OCI-M1 (cell line): ENCODE measurements around the gene SLC44A2.

Source experiments
- DNase-seq: peaks from one replicate; lab custom pipeline; 2025; lab: John Stamatoyannopoulos, UW

Gene SLC44A2

GRCh38 chr19:10615429-10616023 lies 9.8 kb upstream of the SLC44A2 start:
- DNase-seq = no peak

- no peak for DNase-seq
Observed at GRCh38 chr19:10617409-10618121, 7.8 kb upstream of the SLC44A2 start.

DNA sequence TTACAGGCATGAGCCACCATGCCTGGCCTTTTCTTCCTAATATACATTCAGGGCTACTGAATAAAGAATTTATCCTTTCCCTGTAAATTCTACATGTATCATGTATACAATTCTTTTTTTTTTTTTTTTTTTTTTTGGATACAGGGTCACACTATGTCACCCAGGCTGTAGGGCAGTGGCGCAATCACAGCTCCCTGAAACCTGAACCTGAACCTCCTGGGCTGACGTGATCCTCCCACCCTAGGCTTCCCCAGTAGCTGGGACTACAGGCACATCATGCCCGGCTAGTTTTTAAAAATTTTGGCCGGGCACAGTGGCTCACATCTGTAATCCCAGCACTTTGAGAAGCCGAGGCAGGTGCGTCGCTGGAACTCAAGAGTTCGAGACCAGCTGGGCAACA lies 6.5 kb upstream of the SLC44A2 start:
- DNase-seq = no peak

- no peak for DNase-seq
Observed at GRCh38 chr19:10620786-10621185, 4.6 kb upstream of the SLC44A2 start.

GRCh38 chr19:10621966-10622365 lies 3.4 kb upstream of the SLC44A2 start:
- no peak for DNase-seq

DNA sequence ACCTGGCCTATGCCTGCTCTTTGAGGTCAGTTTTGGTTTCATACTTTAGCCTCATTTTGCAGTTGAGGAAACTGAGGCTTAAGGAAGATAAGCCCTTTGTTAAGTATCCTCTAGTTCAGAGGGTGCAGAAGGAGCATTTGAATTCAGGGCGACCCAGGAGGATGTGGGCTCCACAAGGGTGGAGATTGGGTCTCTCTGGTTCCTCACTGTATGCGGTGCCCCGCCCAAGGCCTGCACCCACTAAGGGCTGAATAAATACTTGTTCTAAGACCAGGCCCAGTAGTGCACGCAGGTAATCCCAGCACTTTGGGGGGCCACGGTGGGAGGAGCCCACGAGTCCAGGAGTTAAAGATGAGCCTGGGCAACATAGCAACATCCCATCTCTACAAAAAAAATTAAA lies 768 bp upstream of the SLC44A2 start:
- no peak for DNase-seq

GRCh38 chr19:10625762-10626138 lies 397 bp downstream of the SLC44A2 start:
- DNase-seq = no peak

- DNase-seq = no peak
Observed at GRCh38 chr19:10631874-10632273, 6.5 kb downstream of the SLC44A2 start.

- no peak for DNase-seq
Observed at GRCh38 chr19:10634430-10634829, 9.1 kb downstream of the SLC44A2 start.

- DNase-seq = no peak
Observed at GRCh38 chr19:10634963-10635362, 9.6 kb downstream of the SLC44A2 start.

- DNase-seq = no peak
Observed at GRCh38 chr19:10636304-10636972, 11.1 kb downstream of the SLC44A2 start.

- no peak for DNase-seq
Observed at GRCh38 chr19:10637894-10638293, 12.5 kb downstream of the SLC44A2 start.

GRCh38 chr19:10639836-10640235 lies 14.5 kb downstream of the SLC44A2 start:
- DNase-seq = peak; percentile 70

GRCh38 chr19:10640361-10640760 lies 15.0 kb downstream of the SLC44A2 start:
- no peak for DNase-seq

GRCh38 chr19:10641248-10641647 lies 15.9 kb downstream of the SLC44A2 start:
- no peak for DNase-seq

DNA sequence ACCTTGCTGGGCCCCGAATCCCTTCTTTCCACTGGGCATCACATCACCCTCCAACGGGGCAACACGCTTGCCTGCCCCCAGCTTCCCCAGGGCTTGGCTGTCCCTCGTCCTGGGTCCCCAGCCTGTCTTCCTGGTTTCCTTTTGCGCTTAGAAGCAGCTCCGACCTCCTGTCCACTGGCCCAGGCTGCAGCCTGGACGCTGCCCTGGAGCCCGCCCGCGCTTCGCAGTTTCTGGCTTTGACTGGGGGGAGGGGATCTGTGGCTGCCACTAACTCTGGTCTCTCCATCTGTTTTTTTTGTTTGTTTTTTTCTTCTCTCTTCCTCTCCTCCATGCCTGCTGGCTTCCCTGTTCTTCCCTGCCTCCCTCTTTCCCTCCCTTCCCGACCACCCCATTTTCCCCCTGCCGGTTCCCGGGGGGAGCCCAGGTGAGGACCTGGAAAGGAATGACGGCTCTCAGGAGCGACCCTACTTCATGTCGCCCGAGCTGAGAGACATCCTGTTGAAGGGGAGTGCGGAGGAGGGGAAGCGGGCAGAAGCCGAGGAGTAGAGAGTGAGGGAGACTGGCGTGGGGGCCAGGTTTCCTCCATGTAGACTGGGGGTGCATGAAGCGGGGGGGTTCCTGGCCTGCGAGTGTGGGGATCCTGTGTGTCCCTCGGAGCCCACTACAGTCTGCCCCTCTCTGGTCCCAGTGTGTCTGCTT lies 17.3 kb downstream of the SLC44A2 start:
- DNase-seq = no peak

DNA sequence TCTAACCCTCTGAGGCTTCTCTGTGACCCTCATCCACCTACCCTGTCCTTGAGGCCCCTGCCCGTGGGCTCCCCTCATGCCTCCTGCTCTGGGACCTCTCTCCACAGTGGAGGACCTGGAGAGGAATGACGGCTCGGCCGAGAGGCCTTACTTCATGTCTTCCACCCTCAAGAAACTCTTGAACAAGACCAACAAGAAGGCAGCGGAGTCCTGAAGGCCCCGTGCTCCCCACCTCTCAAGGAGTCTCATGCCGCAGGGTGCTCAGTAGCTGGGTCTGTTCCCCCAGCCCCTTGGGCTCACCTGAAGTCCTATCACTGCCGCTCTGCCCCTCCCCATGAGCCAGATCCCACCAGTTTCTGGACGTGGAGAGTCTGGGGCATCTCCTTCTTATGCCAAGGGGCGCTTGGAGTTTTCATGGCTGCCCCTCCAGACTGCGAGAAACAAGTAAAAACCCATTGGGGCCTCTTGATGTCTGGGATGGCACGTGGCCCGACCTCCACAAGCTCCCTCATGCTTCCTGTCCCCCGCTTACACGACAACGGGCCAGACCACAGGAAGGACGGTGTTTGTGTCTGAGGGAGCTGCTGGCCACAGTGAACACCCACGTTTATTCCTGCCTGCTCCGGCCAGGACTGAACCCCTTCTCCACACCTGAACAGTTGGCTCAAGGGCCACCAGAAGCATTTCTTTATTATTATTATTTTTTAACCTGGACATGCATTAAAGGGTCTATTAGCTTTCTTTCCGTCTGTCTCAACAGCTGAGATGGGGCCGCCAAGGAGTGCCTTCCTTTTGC lies 18.0 kb downstream of the SLC44A2 start:
- DNase-seq = no peak

- DNase-seq = no peak
Observed at GRCh38 chr19:10643968-10644259, 18.6 kb downstream of the SLC44A2 start.

GRCh38 chr19:10644260-10645007 lies 19.1 kb downstream of the SLC44A2 start:
- DNase-seq = peak; percentile 97

DNA sequence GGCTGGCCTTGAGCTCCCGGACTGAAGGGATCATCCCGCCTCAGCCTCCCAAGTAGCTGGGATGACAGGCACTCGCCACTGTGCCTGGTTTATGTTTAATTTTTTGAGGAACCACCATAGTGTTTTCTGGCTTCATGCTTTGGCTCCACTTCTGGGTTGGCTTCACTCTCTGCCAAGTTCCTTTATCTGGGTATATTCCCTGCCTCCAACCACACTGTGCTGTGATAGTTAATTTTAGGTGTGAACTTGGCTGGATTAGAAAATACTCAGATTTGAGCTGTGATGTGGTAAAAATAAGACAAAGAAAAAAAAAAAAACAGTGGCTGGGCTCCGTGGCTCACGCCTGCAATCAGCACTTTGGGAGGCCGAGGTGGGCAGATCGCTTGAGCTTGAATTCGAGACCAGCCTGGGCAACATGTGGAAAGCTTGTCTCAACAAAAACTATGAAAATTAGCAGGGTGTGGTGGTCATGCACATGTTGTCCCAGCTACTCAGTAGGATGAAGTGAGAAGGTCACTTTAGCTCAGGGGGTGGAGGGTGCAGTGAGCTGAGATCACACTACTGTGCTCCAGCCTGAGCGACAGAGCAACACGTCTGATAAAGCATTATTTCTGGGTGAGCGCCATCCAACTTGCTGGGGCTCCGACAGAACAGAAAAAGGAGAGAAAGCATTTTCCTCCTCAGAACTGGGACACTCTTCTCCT lies 21.3 kb downstream of the SLC44A2 start:
- DNase-seq = no peak

DNA sequence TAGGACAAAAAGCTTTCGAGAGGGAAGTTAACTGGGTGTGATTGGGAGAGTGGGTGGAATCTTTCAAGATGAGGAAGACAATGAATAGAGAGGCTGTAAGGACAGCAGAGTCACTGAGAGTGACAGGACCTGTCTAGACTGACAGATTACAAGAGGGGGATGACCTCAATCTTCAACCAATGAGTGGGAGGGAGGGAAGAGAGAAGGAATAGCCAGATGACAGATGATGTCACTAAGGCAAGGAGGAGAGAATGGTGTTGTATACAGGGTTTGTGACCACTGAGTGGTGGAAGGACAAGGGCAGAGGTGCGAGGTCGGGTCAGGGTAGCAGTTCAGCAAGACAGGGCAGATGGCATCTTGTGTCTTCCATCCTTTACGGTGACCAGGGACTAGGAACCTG lies 23.0 kb downstream of the SLC44A2 start:
- peak; percentile 81 for DNase-seq
